Activated gamma-delta T cell treated with Interleukin-2 at 50 U/mL for 16 hours (primary cell): ENCODE data around the gene IMPG2.

Source experiments
- DNase-seq: peaks from one replicate; pipeline ENCODE4 v3.0.0-alpha.2; 2020

Gene IMPG2

DNA sequence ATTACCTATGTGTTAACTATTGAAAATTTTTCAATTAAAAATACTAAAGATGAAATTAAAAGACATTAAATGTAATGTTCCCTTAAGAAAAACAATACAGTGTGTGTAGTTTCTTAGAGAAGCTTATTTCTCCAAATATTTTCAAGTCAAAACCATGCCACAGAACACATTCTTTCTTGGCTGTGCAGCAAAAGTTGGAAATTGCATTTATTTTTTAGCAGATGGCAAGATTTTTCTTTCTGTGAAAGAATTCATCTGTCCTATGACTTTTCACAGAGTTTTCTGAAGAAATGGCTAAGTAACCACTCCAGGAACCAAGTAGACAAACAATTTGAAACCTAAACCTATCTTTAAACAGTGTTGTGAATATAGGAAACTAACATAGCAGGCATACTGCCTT, 47.2 kb downstream of the IMPG2 start:
- DNase-seq, result no peak

DNA sequence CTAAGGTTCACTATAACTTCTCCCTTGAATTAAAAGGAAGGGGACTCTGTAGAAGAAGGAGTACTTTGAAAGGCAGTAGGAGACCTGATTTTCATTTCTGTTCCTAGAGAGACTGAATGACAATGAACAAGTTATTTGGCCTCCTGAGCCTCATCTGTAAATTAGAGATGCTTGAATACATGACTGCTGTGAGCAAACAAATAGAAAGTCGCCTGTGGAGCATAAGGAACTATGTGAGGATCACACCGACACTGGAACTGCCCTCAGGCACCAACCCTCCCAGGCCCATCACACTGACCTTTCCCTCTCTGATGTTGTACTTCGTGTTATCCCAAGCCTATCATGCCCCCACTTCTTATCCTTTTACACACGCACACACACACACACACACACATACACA, 48.6 kb downstream of the IMPG2 start:
- no peak for DNase-seq

DNA sequence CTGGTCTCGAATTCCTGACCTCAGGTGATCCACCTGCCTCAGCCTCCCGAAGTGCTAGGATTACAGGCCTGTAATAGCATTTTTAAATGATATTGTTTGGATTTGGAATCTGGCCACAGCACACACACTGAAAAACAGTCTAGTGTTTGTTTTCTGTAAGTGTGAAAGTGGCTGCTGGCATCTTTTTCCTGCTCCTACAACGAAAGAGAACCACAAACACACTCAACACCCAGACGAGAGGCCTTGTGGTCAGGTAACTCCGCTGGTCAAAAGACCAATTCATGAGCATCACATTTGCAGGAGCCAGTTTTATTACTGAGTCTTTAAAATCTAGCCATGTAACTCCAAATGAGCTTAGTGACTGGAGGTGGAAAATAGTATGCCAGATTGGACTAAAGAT, 50.2 kb downstream of the IMPG2 start:
- DNase-seq, result no peak

DNA sequence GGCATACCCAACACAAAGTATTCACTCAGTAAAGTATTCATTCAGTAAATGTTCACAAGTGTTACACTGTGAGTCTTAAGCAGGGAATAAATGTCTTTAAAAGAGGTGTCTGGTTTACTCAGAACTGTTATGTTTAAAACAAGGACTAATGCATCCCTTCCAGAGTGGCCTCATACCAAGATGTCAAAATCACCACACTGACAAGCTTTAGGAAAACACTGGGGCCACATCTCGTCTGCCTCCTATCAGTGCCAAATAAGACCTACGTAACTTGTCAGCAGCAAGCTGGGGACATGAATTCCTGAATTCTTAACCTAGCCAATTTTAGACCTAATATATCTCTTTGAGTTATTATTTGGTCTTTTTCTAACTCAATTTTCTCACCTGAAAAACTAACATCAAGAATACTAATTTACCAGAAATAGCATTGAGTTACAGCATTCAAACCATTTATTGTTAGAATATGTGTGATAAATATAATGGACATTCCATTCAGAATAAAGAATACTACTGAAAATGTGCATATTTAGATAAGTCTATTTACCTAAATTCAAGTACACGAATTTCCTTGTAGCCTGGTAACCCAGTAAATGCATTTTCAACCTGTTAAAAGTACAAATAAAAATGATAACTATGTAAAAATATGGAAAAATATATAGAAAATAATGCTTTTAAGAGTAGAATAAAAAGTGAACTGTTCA, 51.3 kb downstream of the IMPG2 start:
- DNase-seq, result no peak

DNA sequence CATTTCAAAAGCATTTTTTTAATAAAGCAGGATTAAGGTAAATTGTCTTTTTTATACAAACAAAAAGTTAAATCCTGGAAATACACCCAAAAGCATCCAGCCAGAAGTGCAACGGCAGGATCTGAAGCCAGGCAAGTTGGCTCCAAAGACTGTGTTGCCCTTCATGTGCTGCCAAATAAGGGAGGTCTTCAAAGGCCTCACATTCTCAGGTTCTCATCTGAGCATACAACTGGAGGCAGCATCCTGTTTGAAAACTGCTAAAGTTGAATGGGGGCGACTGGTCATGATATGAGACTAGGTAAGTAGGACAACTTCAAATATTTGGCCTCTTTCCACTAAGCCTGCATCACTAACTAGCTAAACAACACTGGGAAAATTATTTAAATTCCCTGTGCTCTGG, 52.2 kb downstream of the IMPG2 start:
- no peak for DNase-seq

DNA sequence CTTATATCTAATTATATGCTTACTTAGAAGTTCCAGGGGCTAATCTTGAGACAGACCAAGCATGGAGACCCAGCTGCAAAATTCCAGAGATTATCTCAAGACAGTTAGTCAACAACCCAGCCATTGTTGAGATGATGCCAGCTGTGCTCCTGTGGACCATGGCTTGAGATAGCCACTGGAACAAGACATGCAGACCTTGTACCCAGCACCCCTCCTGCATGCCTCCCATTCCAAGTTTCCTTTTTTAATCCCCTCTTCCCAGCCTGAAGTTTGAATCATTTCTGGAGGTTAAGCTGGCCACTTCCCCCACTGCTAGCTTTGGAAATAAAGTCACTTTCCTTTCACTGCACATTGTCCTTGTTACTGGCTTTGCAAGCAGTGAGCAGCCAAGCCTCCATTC, 53.8 kb downstream of the IMPG2 start:
- DNase-seq, result no peak

DNA sequence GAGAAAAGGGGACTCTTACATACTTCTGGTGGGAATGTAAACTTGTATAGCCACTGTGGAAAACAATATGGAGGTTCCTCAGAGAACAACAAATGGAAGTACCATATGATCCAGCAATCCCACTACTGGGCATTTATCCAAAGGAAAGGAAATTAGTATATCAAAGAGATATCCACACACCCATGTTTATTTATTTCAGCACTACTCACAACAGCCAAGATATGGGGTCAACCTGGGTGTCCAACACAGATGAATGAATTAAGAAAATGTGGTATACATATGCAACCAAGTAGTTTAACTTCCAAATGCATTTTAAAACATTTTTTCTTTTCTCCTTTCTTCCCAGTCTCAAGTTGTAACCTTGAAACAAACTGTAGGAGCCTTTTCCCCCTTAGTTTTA, 54.3 kb downstream of the IMPG2 start:
- DNase-seq, result no peak

DNA sequence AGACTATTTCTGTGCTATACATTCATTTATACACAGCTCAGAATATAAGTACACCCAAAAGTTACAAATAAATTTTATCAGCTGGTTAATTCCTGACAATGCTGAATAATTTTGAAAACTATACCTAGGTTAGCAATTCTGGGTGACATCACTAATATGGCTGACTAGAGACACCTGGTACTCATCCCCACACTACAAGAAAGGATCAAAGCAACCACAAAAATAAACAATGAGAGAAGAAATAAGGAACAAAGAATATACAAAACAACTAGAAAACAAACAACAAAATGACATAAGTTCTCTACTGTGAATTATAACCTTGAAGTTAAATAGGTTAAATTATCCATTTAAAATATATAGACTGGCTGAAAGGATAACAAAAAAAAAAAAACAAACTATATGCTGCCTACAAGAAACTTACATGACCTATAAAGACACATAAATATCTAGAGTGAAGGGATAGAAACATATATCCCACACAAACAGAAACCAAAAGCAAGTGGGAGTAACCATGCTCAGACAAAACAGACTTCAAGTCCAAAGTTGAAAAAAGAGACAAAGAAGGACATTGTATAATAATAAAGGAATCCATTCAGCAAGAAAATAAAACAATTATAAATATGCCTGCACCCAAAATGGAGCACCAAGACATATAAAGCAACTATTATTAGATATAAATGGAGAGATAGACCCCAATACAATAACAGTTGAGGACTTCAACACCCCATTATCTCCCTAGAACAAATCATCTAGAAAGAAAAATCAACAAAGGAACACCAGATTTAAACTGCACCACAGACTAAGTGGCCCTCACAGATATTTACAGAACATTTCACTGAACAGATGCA, 57.8 kb downstream of the IMPG2 start:
- DNase-seq, result no peak

DNA sequence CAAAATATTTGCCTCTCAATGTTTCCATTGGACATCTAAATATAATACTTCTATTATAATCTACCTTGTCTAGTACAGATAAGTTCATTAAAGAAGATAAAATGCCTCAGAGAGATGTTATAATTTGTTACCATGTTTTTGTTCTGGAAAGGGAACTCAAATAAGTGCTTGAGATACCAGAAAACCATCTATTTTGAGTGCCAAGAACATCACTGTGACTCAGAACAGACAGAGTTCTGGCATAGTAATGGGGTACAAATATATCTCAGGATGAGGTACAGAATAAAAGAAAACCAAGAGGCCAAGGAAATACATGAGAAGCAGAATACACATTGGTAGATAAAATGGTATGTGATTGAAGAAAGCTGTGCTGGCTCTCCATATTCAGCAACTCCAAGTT, 58.9 kb downstream of the IMPG2 start:
- DNase-seq, result no peak

DNA sequence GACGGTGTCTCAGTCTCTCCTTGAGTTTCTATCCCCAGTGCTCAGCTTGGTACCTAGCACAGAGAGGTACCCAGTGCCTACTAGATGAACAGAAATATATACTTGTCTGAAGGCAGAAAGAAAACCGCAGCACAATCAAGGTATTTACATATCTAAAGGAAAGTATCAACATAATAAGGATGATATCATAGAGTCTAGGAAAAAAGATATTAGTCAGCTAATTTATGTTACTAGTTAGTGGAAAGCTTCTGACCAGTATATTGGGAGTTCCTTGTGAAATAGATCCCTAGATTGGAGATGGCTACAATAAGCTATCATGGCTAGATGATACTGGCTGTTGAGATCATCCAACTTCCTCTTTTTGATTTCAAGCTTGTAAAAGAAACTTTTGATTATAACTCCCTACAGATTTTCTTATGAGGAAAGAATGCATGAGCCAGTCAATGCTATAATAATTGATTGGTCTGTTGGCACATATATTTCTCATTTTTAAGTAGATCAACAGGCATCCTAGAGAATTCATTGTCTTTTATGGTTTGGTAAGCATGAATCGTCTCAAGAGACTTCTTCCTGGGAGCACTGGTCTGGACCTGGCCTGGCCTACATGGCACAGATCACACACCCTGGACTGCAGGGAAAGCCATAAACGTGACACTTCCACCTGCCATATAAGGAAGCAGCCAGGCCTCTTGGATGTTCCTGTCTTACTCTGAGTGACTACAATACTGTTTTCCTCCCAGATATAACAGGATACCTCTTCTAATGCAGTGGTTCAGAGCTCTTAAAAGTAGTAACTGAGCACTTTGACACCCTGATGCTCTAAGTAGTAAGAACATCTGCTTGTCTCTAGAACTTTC, 60.7 kb downstream of the IMPG2 start:
- no peak for DNase-seq

DNA sequence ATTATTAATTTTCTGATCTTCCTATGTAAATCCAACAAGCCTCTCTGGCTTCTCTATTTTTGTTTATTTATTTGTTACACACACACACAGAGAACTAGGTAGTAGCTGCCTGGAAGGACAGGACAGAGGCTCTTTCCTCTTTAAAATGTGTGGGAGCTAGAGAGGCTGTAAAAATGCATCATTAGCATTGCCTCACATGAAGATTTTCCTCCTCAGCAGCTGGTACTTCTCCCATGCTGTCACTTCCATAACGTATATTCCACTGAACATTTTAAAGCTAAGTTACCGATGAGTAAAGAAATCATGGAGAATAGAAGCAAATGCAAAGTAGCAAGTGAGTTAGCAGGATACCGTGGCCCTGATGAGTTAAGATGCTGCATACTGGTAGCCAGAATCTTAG, 63.9 kb downstream of the IMPG2 start:
- DNase-seq, result no peak

DNA sequence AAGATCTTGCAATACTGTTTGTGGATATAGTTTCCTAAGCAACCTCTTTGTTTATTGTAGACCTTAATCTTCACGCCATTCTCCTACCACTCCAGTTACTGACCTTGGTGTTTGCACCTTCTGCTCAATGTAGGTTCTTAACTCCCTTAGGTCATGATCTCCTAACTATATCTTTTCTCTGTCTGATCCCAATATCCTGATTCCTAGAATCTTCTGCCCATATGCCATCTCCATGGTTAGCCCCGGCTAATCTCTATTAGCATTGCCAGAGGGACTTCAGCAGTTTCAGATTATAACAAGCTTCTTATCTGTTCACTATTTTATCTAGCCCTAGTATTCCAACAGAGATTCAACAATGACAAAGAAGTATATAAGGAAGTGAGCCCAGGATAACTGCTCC, 64.9 kb downstream of the IMPG2 start:
- DNase-seq, result no peak

DNA sequence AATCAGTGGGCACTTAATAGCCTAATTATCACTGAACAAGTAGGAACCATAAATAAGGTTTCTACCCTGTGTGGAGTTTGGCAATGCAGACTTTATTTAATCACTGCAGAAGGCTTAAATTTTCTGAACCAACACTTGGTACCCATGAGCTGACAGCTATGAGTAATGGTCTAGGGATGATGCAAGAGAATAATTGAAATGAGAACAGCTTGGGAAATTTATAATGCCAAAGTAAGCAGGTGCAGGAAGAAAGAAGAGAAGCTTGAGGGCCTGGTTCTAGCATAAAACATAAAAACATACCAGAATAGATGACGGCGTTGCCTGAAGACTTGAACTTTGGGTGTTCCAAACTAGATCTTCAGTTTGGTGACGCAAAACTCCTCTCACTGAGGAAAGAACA, 67.0 kb downstream of the IMPG2 start:
- DNase-seq, result no peak

DNA sequence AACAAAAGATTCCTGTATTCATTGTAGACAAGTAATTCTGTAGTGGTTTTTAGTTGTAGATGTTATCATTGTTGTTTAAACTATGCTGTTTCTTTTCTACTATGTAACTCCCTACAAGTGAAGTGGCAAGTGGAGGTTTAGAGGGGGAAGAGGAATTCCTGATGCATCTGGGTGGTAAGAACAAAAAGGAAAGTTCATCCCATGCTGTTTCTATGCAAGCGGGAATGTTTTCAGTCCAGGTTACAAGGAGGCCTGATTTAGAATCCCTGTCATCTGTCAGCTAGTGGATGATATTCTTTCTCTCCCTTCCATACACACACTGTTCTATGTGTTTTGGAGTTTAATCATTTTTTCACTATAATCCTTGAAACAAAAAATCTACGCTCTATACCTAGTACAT, 67.4 kb downstream of the IMPG2 start:
- DNase-seq, result no peak

DNA sequence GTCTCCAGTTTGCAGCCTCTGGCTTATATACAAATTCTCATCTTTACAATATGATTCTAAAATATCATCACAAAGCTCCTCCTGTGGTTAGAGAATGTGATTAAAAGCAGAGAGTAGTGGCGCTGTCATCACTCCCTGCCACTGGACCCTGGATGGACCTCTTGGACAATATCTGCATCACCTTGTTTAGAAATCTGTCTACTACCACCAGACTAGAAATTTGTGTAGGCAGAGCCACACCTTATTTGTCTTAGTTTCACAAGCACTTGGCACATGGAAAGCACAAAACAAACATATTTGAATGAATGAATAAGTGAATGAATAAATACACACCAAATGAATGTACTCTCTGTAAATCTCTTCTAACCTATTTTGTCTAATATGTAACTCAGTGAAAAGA, 68.1 kb downstream of the IMPG2 start:
- DNase-seq, result no peak

DNA sequence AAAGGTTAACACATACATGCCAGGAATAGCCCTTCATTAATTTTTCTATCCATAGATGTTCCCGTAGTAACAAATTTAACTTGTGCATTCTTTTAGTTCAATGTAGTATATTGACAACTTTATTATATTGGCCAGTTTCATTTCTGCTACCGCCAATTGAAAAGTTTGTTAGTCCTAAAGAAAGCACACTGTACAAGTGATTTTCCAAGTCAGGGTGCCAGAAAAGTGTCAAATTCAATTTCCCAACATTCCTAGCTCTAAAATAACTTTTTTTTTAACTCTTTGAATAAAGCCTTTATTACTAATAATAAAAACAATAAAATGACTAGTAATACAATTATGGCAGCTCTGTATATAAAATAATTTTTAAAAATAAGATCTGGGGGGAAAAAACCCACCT, 68.9 kb downstream of the IMPG2 start:
- no peak for DNase-seq

DNA sequence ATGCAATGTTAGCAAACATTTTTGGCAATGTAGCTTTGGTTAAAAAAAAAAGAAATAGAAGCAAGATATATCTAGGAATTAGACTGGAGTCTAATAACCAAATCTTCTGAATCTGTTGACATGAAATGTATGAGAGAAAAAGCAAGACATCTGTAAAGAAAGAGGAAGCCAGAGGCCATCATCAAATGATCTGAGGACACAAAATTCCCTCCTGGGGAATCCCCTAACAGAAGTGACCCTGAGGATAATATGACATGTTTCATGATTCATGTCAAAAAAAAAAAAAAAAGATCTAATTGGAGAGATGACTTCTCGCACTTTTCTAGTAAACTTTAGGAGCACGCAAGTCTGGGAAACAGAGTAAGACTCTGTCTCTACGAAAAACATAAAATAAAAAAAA, 70.9 kb downstream of the IMPG2 start:
- DNase-seq, result no peak

DNA sequence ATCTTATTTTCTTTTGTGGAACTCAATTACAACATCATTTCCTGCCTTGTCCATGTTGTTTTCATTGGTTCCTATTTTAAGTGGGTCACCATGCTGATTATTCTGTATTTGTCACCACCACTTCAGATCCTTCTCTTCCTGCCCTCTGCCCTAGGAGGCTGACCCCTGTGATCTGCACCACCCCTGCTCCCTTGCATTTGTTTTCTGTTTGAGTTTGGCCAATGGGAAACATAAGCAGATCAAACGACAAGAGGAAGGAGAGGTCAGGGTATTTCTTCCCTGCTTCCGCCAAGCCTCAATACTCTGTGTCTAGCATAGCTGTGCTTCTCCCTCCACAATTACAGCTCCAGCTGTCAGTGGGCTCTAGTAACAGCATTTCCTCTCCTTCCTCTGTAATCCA, 71.6 kb downstream of the IMPG2 start:
- no peak for DNase-seq

DNA sequence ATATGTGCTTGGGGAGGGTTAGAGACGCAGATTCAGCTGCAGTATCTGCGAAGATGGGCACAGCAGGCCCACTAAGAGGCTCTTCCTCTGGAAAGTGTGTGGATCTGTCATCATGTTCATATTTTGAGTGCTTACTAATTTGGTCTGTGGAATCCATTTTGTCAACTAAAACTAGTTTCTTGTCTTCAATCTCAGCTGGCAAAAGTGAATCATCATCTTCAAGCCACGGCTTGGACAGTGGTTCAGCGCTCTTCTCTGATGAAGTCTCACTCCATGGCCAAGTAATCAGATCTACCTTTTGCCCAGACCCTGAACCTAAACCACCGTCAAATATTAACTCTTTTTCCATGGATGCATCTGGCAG, 76.2 kb downstream of the IMPG2 start:
- no peak for DNase-seq

DNA sequence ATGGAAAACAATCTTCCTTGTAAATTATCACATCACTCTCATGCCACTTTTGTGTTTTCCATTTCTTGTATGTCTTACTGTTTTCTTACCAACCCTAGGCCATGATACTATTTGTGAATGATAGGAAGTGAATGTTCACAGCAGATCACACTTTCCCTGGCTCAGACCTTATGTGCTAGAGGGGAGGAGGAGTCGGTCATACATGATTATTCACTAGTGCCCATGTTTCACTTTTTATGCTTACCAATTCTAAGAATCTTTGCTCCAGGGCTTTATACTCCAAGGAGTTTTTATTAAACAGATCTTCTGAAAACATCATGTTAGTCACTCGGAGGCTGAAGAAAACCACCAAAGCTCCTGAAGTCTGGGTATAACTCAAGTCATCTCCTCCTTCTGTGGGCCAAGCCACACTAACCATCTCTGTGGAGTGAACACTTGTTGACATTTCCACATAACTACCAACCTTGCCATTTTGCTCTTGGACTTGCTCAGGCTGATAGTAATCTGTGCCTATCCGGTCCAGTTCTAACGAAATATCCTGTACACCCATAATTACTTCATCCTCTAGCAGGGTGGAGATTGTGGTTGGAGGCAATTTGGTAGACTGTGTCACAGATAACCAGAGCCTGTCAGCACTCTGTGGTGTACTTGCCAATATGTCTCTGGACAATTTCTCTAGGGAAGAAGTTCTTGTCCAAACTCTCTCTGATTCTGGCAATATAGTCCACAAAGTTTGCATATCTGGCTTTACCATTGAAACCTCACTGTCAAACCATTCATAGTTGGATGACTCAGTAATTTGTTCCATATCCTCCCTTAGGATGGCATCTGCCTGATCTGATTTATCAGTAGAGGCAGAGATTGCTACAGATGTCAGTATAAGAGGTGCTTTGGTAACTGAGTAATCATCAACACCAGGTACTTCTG, 76.8 kb downstream of the IMPG2 start:
- DNase-seq, result no peak

DNA sequence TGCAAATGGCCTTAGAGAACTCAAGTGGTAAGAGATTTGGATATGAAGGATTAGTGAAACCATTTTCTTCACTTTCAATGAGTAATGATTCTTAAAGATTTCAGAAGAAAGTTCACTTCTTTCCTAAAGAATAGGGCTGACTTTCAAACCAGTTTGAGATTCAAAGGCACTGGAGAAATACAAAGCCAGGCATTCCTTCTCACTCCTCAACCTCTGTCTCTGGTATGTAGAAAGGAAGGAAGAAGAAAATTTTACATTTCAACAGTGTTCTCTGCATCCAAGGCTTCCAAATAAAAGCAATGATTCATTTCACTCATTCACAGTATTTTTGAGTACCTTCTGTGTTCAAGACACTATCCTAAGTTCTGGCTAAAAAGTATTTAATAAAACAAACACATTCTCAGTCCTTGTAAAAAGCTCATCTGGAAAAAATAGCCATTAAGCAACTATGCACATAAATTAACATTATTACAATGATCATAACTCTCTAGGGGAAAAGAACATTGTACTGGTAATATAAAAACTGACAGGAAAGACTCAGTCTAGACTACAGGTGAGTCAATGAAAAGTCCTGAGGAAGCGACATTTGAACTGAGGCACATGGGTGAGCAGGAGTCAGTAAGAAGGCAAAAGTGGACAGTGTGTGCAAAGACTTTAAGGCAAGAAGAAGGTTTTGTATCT, 79.5 kb downstream of the IMPG2 start:
- no peak for DNase-seq

DNA sequence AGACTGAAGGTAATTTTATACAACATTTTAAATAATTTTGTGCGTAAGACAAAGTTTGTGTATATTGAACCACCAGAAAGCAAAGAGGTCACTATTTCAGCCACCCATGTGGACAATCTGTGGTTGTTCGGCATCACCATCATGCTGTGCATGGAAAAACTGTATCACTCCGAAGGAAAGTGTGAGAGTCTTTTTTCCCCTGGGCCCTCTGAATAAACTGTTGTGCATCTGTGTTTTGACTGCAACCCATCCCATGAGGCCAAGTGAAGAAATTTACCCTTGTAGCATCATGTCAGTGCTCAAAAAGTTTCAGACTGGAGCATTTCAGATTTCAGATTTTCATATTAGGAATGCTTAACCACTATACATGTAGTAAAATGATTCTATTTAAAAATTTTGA, 85.3 kb downstream of the IMPG2 start:
- DNase-seq, result no peak
